ENCODE measurements around the gene ERVV-1.

The ERVV-1 gene

GRCh38 chr19:52990759-52991418 lies 22.8 kb upstream of the ERVV-1 start:
- no peak for TF ChIP-seq POLR2AphosphoS5 (IDR thresholded peaks at IDR 0.05; ENCODE audit: low read depth, low read length)
- no peak for TF ChIP-seq FOXP2 (optimal IDR thresholded peaks at IDR 0.05; ENCODE audit: borderline replicate concordance, extremely low read depth, extremely low read length, insufficient read depth)
- no peak for TF ChIP-seq SIN3A (IDR thresholded peaks at IDR 0.05; ENCODE audit: borderline replicate concordance, insufficient read depth, low read length)
- no peak for TF ChIP-seq TAF1 (IDR thresholded peaks at IDR 0.05; ENCODE audit: borderline replicate concordance, insufficient read depth, low read length)

GRCh38 chr19:52991484-52991883 lies 22.2 kb upstream of the ERVV-1 start:
- TF ChIP-seq FOXP2 (optimal IDR thresholded peaks at IDR 0.05; ENCODE audit: borderline replicate concordance, extremely low read depth, extremely low read length, insufficient read depth): no peak
- TF ChIP-seq TAF1 (IDR thresholded peaks at IDR 0.05; ENCODE audit: borderline replicate concordance, insufficient read depth, low read length): no peak
- TF ChIP-seq POLR2AphosphoS5 (IDR thresholded peaks at IDR 0.05; ENCODE audit: low read depth, low read length): no peak
- no peak for TF ChIP-seq SIN3A (IDR thresholded peaks at IDR 0.05; ENCODE audit: borderline replicate concordance, insufficient read depth, low read length)
- TF ChIP-seq REST (IDR thresholded peaks at IDR 0.05; ENCODE audit: insufficient read depth in 1 of 2, low read depth in 2 of 2, low read length in 2 of 2): no peak

GRCh38 chr19:52992109-52993004 lies 21.4 kb upstream of the ERVV-1 start:
- no peak for TF ChIP-seq POLR2AphosphoS5 (IDR thresholded peaks at IDR 0.05; ENCODE audit: low read depth, low read length)
- TF ChIP-seq FOXP2 (optimal IDR thresholded peaks at IDR 0.05; ENCODE audit: borderline replicate concordance, extremely low read depth, extremely low read length, insufficient read depth): no peak
- no peak for TF ChIP-seq REST (IDR thresholded peaks at IDR 0.05; ENCODE audit: insufficient read depth in 1 of 2, low read depth in 2 of 2, low read length in 2 of 2)
- TF ChIP-seq TAF1 (IDR thresholded peaks at IDR 0.05; ENCODE audit: borderline replicate concordance, insufficient read depth, low read length): no peak
- TF ChIP-seq SIN3A (IDR thresholded peaks at IDR 0.05; ENCODE audit: borderline replicate concordance, insufficient read depth, low read length): no peak

GRCh38 chr19:52993342-52994178 lies 20.2 kb upstream of the ERVV-1 start:
- TF ChIP-seq TAF1 (IDR thresholded peaks at IDR 0.05; ENCODE audit: borderline replicate concordance, insufficient read depth, low read length): no peak
- TF ChIP-seq SIN3A (IDR thresholded peaks at IDR 0.05; ENCODE audit: borderline replicate concordance, insufficient read depth, low read length): no peak
- TF ChIP-seq REST (IDR thresholded peaks at IDR 0.05; ENCODE audit: insufficient read depth in 1 of 2, low read depth in 2 of 2, low read length in 2 of 2): no peak
- no peak for TF ChIP-seq POLR2AphosphoS5 (IDR thresholded peaks at IDR 0.05; ENCODE audit: low read depth, low read length)
- TF ChIP-seq FOXP2 (optimal IDR thresholded peaks at IDR 0.05; ENCODE audit: borderline replicate concordance, extremely low read depth, extremely low read length, insufficient read depth): no peak

- no peak for TF ChIP-seq FOXP2 (optimal IDR thresholded peaks at IDR 0.05; ENCODE audit: borderline replicate concordance, extremely low read depth, extremely low read length, insufficient read depth)
- TF ChIP-seq TAF1 (IDR thresholded peaks at IDR 0.05; ENCODE audit: borderline replicate concordance, insufficient read depth, low read length): no peak
- TF ChIP-seq SIN3A (IDR thresholded peaks at IDR 0.05; ENCODE audit: borderline replicate concordance, insufficient read depth, low read length): no peak
- TF ChIP-seq POLR2AphosphoS5 (IDR thresholded peaks at IDR 0.05; ENCODE audit: low read depth, low read length): no peak
- no peak for TF ChIP-seq REST (IDR thresholded peaks at IDR 0.05; ENCODE audit: insufficient read depth in 1 of 2, low read depth in 2 of 2, low read length in 2 of 2)
Observed at GRCh38 chr19:52995711-52996110, 18.0 kb upstream of the ERVV-1 start.

All from PFSK-1 (cell line).